Activated CD8-positive, alpha-beta memory T cell treated with anti-CD3 and anti-CD28 coated beads for 36 hours (primary cell): ENCODE results near the gene SPSB4. TPM values are rescaled to one million over a fixed set of nuclear protein-coding genes. Genes with fewer than 3 reads are reported as not detected.

Source experiments
- CTCF ChIA-PET: fragments of 350-600 bp; sonication (Branson Sonifier 250); formaldehyde crosslinking; loops from one replicate; lab custom pipeline; 2021; ENCODE audit warnings: antibody characterized with exemption; lab: Charles Lee
- POLR2A ChIA-PET: fragments of 350-600 bp; sonication (Branson Sonifier 250); formaldehyde crosslinking; loops from one replicate; lab custom pipeline; 2021; ENCODE audit warnings: antibody characterized with exemption; lab: Charles Lee
- total RNA-seq, 2 experiments: library from RNA; stranded (reverse); gene quantifications; one replicate each; pipeline ENCODE4 v1.2.3, GENCODE V29; 2021

The SPSB4 gene
- total RNA-seq, 2 experiments from 2014 or later = not detected

- POLR2A ChIA-PET = no interaction called here
- CTCF ChIA-PET = no interaction called here
Observed at GRCh38 chr3:141128126-141128777, 77.1 kb downstream of the SPSB4 start.

DNA sequence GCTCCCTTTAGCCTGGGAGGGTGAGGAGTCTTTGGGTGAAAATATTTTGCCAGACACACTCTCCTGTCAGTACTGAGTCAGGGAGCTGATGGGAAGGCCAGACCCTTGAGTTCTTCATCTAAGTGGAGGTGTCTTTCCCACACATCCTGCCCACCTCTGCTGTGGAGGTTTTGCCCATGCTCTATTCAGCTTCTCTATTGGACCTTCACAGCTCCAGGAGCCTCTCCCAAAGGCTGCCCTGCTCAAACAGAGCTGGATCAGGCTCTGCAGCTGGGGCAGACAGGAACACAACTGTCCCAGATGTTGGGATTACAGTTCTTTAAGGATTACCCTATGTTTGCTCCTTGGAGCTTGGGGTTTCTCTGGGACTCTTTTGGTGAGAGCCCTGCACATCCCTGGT lies 77.9 kb downstream of the SPSB4 start:
- POLR2A ChIA-PET = no interaction called here
- CTCF ChIA-PET = no interaction called here

DNA sequence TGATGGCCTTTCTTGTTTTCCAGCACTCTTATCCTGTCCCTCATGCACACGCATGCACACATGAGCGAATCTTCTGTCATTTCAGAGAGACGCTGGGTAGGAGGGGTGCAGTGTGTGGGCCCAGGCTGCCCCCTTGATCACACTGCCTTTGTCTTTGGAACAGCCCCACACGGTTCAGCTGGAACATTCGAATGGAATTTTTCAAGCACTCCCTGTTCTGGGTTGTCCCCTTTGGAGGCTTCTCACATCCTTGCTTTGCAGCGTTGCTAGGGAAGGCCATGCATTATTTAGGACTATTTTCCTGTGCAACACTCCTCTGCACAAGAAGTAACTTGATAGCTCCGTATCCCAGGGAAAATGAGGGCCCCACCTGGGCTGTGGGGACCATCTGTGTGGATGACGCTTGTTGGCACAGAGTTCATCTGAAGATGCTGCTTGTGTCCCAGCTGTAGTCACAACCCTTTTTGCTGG lies 78.4 kb downstream of the SPSB4 start:
- ChIA-PET POLR2A (no interaction called here), CTCF (no interaction called here)

GRCh38 chr3:141143517-141143916 lies 92.4 kb downstream of the SPSB4 start:
- ChIA-PET POLR2A (no interaction called here), CTCF (no interaction called here)

GRCh38 chr3:141146979-141147470 lies 95.9 kb downstream of the SPSB4 start:
- POLR2A ChIA-PET = no interaction called here
- CTCF ChIA-PET = interaction anchor here (0.8 kb wide), 1 partner anchor 95 kb away, joined by 3 read pairs; no protein-coding TSS in a partner anchor

DNA sequence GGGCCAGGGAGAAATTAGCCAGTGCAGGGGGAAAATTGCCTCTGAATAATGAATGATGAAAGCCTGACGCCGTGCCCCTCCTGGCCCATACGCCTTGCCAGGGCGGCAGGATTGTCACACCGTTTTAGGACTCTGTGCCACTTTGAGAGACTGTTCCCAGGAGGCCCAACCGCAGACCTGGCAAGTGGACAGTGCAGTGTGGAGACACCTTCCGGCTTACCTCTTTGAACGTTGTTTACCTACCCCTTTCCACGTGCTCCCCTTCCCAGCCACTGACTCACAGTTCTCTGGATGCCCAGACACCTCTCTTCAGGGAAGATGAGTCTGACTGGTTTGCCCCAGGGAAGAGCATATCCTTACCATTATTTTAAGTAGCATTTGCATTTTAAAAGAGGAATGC lies 96.5 kb downstream of the SPSB4 start:
- ChIA-PET CTCF (no interaction called here), POLR2A (no interaction called here)

GRCh38 chr3:141148169-141148568 lies 97.0 kb downstream of the SPSB4 start:
- CTCF ChIA-PET = no interaction called here
- POLR2A ChIA-PET = no interaction called here

- CTCF ChIA-PET = no interaction called here
- POLR2A ChIA-PET = no interaction called here
Observed at GRCh38 chr3:141148770-141149169, 97.6 kb downstream of the SPSB4 start.

DNA sequence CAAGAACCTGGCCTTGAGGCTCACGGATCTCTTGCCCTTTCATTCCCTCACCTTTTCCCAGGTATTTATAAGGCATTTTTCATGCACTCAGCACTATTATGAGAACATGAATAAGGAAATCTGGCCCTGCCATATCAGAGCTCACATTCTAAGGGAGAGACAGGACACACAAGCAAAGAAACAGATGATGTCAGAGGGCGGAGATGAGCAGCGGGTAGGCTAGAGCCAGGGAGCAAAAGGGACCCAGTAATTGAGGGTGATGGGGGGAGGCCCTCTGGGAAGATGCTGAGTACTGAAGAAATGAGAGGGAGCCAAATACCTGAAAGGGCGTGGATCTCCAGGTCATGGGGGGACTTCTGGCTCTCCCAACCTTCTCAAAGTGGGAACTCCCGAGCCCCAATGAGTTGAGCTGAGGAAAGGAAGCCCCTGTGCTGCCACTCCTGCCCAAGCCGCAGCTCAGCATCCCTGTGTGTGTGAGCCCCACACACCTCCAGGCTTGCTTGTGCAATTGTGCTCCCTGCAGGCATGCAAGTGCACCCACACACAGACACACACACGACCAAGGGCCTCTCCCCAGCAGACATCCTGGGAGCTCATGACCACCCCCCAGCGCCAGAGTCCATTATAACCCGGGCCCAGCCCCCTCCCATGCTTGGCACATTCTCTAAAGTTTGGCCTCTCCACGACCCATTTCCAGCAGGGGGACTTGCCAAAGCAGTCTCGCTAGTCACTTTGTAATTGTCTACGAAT lies 99.1 kb downstream of the SPSB4 start:
- ChIA-PET POLR2A (no interaction called here), CTCF (no interaction called here)

GRCh38 chr3:141150931-141151330 lies 99.8 kb downstream of the SPSB4 start:
- ChIA-PET CTCF (no interaction called here), POLR2A (no interaction called here)

GRCh38 chr3:141151439-141151838 lies 100.3 kb downstream of the SPSB4 start:
- CTCF ChIA-PET = no interaction called here

GRCh38 chr3:141152130-141152529 lies 101.0 kb downstream of the SPSB4 start:
- POLR2A ChIA-PET = no interaction called here
- CTCF ChIA-PET = no interaction called here

More at GRCh38 chr3:141151439-141151838, 100.3 kb downstream of the SPSB4 start:
- POLR2A ChIA-PET = no interaction called here

DNA sequence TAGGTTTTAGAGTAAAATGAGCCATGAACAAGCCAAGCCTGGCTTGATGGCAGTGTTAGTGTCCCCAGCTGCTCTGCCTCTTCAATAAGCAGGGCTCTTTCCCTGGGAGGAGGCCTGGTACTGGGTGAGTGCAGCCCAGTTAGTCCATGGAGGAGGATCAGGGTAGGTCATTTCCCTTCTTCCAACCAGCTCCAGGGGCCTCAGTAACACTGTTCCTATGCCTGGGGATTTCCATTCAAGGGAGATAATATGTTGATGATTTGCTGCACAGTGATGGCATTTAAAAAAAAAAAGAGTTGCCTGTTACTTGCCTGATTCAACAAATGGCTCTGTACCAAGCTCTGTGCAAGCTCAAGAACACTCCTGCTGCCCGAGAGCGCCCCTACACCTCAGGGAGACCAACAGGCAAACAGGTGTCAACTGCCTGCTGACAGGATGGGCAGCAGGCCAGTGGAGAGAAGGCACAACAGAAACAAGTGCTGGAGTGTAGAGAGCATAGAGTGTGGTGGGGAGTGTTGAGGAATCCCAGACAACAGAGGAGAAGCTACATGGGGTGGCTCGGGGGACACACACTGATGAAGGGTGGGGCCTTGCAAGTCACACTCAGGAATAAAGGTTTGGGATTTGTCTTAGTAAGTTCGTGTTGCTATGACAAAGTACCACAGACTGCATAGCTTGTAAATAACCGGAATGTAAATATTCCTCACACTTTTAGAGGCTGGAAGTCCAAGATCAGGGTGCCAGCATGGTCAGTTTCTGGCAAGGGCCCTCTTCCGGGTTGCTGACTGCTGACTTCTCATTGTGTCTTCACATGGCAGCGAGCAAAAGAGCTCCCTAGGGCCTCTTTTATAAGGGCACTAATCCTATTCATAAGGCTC lies 101.9 kb downstream of the SPSB4 start:
- POLR2A ChIA-PET = no interaction called here
- CTCF ChIA-PET = no interaction called here

GRCh38 chr3:141153679-141153966 lies 102.5 kb downstream of the SPSB4 start:
- POLR2A ChIA-PET = no interaction called here
- CTCF ChIA-PET = no interaction called here

- CTCF ChIA-PET = no interaction called here
- POLR2A ChIA-PET = no interaction called here
Observed at GRCh38 chr3:141164852-141165251, 113.7 kb downstream of the SPSB4 start.

- CTCF ChIA-PET = no interaction called here
Observed at GRCh38 chr3:141167681-141168080, 116.5 kb downstream of the SPSB4 start.

DNA sequence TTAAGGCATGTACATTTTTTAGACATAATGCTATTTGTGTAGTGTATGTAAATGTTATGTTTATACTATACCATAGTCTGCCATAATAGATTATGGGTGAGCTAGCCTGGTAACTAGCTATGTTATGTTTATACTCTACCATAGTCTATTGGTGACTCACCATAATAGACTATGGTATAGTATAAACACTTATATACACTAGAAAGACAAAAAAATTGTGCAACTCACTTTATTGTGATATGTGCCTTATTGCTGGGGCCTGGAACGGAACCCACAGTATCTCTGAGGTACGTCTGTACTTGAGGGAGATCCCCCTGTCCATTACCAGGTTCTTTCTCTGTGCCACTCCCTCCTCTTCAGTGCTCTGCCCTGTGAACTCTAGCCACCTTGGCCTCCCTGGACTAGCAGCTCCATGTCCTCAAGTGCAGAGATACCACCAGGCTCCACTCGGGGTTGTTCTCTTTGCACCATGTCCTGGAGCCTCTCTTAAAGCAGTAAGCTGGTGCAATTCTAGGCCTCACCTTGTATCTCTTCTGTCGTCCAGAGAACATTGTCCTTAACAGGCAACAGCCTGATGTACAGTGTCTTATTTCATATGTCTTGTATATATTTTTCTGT lies 119.6 kb downstream of the SPSB4 start:
- ChIA-PET POLR2A (no interaction called here), CTCF (no interaction called here)

More at GRCh38 chr3:141167681-141168080, 116.5 kb downstream of the SPSB4 start:
- POLR2A ChIA-PET = no interaction called here

- ChIA-PET POLR2A (no interaction called here), CTCF (interaction anchor here (0.9 kb wide), 1 partner anchor 17 kb away, joined by 4 read pairs; no protein-coding TSS in a partner anchor)
Observed at GRCh38 chr3:141174674-141175073, 123.5 kb downstream of the SPSB4 start.

GRCh38 chr3:141176775-141177174 lies 125.6 kb downstream of the SPSB4 start:
- CTCF ChIA-PET = no interaction called here
- POLR2A ChIA-PET = no interaction called here
